ENCODE results near the gene COA1.

DNA sequence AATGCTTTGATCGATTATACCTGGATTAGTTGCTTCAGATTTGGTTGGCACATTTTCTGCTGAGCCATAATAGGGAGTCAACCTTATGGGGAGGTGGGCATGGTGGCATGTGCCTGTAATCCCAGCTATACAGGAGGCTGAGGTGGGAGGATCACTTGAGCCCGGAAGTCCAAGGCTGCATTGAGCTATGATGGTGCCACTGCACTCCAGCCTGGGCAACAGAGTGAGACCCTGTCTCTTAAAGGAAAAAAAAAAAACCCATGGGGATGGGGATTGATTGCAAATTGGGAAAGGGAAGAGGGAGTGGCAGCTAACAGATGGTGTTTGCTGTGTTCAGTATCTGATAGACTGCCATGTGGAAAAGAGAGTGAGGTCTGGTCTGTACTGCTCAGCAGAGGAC is 135.3 kb downstream of the COA1 start:
- TF ChIP-seq CTCF (IDR thresholded peaks at IDR 0.05) (no peak), POLR2A (IDR thresholded peaks at IDR 0.05) (no peak)
